ENCODE measurements around the gene TRAPPC1. TPM values are rescaled to one million over a fixed set of nuclear protein-coding genes. Genes with fewer than 3 reads are reported as not detected.
A peak's percentile ranks its signal among the peaks of the same experiment; 100 is the strongest.

The TRAPPC1 gene
- total RNA-seq, 1 experiment from 2014 or later = 224 TPM

- intact Hi-C loops (cut with micrococcal nuclease; ENCODE audit: unreplicated experiment) = no loop called here
- H3K9me2 ChIP-seq (ENCODE audit: insufficient read depth) = no peaks in the 10 kb centered on the region
- peaks cover 4% of the 10 kb centered on the region; the same call in 1 of the 2 replicates for H3F3A ChIP-seq (ENCODE audit: insufficient read depth, low read depth)
- H3K27me3 ChIP-seq (ENCODE audit: insufficient read depth, low read depth) = no peaks in the 10 kb centered on the region
- POLR2A ChIA-PET (ENCODE audit: unreplicated experiment) = interaction anchor here (0.8 kb wide), 1 partner anchor 1942 kb away, joined by 3 read pairs; no protein-coding TSS in a partner anchor
- H3K36me3 ChIP-seq (ENCODE audit: low read depth) = no peaks in the 10 kb centered on the region; the same call in 1 of the 2 replicates
- H2AFZ ChIP-seq = no peak overlapping the region
- CTCF ChIA-PET = no interaction called here
- H4K20me1 ChIP-seq (ENCODE audit: insufficient read depth) = peaks cover 4% of the 10 kb centered on the region; the same call in 1 of the 2 replicates
- H3K9me3 ChIP-seq (ENCODE audit: insufficient read depth, low read depth) = no peaks in the 10 kb centered on the region
- TF ChIP-seq CTCF (conservative IDR thresholded peaks at IDR 0.05) (no peak), EZH2 (IDR thresholded peaks at IDR 0.05; ENCODE audit: low read depth) (no peak)
- H3K4me3 ChIP-seq = no peak overlapping the region
- H3K79me2 ChIP-seq (ENCODE audit: low read depth) = peaks cover 13% of the 10 kb centered on the region
- H3K4me2 ChIP-seq = no peak overlapping the region
- DNase-seq = no peak
- BruUV-seq (replicated peaks) = no TSS peak
- peaks cover 8% of the 10 kb centered on the region for H3K4me1 ChIP-seq (replicated peaks; ENCODE audit: insufficient read depth)
- no peak overlapping the region for H3K27ac ChIP-seq
Observed at GRCh38 chr17:7894226-7894625, 37.5 kb downstream of the TRAPPC1 start.

- Histone ChIP-seq H3K27me3 (ENCODE audit: insufficient read depth, low read depth) (no peaks in the 10 kb centered on the region), H3K4me2 (no peak overlapping the region), H3K4me3 (no peak overlapping the region), H3K9me3 (ENCODE audit: insufficient read depth, low read depth) (no peaks in the 10 kb centered on the region), H3K36me3 (ENCODE audit: low read depth) (no peaks in the 10 kb centered on the region; the same call in 1 of the 2 replicates), H3K79me2 (ENCODE audit: low read depth) (peaks cover 21% of the 10 kb centered on the region), H3F3A (ENCODE audit: insufficient read depth, low read depth) (peaks cover 12% of the 10 kb centered on the region), H3K27ac (no peak overlapping the region), H2AFZ (no peak overlapping the region), H4K20me1 (ENCODE audit: insufficient read depth) (peaks cover 4% of the 10 kb centered on the region; the same call in 1 of the 2 replicates), H3K9me2 (ENCODE audit: insufficient read depth) (no peaks in the 10 kb centered on the region), H3K4me1 (replicated peaks; ENCODE audit: insufficient read depth) (peaks cover 17% of the 10 kb centered on the region)
- ChIA-PET CTCF (no interaction called here), POLR2A (ENCODE audit: unreplicated experiment) (interaction anchor here (0.8 kb wide), 1 partner anchor 1943 kb away, joined by 3 read pairs; no protein-coding TSS in a partner anchor)
- TF ChIP-seq CTCF (conservative IDR thresholded peaks at IDR 0.05) = no peak
- no peak for TF ChIP-seq EZH2 (IDR thresholded peaks at IDR 0.05; ENCODE audit: low read depth)
- intact Hi-C loops (cut with micrococcal nuclease; ENCODE audit: unreplicated experiment) = no loop called here
- DNase-seq = no peak
- no TSS peak for BruUV-seq (replicated peaks)
Observed at GRCh38 chr17:7893187-7893880, 38.4 kb downstream of the TRAPPC1 start.

GRCh38 chr17:7889166-7889955, 42.4 kb downstream of the TRAPPC1 start:
- H3K4me1 ChIP-seq (replicated peaks; ENCODE audit: insufficient read depth) = peaks cover 17% of the 10 kb centered on the region
- no peak overlapping the region for H2AFZ ChIP-seq
- H3K27me3 ChIP-seq (ENCODE audit: insufficient read depth, low read depth) = no peaks in the 10 kb centered on the region
- H3K36me3 ChIP-seq (ENCODE audit: low read depth) = no peaks in the 10 kb centered on the region; the same call in 1 of the 2 replicates
- no TSS peak for BruUV-seq (replicated peaks)
- ChIA-PET POLR2A (ENCODE audit: unreplicated experiment) (interaction anchor here (0.6 kb wide), 1 partner anchor 112 kb away, joined by 4 read pairs; no protein-coding TSS in a partner anchor), CTCF (interaction anchor here (0.9 kb wide), 1 partner anchor 26 kb away, joined by 4 read pairs; no protein-coding TSS in a partner anchor)
- H3F3A ChIP-seq (ENCODE audit: insufficient read depth, low read depth) = peaks cover 30% of the 10 kb centered on the region
- peak; percentile 83 to 98 for DNase-seq
- peaks cover 38% of the 10 kb centered on the region for H3K79me2 ChIP-seq (ENCODE audit: low read depth)
- intact Hi-C loops (cut with micrococcal nuclease; ENCODE audit: unreplicated experiment) = loop anchor here (2.0 to 10.0 kb wide), 3 partner anchors 43 to 305 kb away; partner anchors contain the start of genes CNTROB, MPDU1 and TRAPPC1
- no peaks in the 10 kb centered on the region for H3K9me3 ChIP-seq (ENCODE audit: insufficient read depth, low read depth)
- H3K27ac ChIP-seq = peak overlapping the region; percentile 80
- TF ChIP-seq EZH2 (IDR thresholded peaks at IDR 0.05; ENCODE audit: low read depth) (no peak), CTCF (conservative IDR thresholded peaks at IDR 0.05) (peak; percentile 43; the same call in 1 of the 2 replicates)
- peaks cover 4% of the 10 kb centered on the region; the same call in 1 of the 2 replicates for H4K20me1 ChIP-seq (ENCODE audit: insufficient read depth)
- H3K4me2 ChIP-seq = peak overlapping the region; percentile 99
- H3K4me3 ChIP-seq = peak overlapping the region; percentile 84; the same call in 1 of the 2 replicates
- no peaks in the 10 kb centered on the region for H3K9me2 ChIP-seq (ENCODE audit: insufficient read depth)
